ENCODE data around the gene PGC. TPM values are rescaled to one million over a fixed set of nuclear protein-coding genes. Genes with fewer than 3 reads are reported as not detected.
A peak's percentile ranks its signal among the peaks of the same experiment; 100 is the strongest.

Gene PGC
- total RNA-seq, 2 donors from 2014 or later, result not detected

DNA sequence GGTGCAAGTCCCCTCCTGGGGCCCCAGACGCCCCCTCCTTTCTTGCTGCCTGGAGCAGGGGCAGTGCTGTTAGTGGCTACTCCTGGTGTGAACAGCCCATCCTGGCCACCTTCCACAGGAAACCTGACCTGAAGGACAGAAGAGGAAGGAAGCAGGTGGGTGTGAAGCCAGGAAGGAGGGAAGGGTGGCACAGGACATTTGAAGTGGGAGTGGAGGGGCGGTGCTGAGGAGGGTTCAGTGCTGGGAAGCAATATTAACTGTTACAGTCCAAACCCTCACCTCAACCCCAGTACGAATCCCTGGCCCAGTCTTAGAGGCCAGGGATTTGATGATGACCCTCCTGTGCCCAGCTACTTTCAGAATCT lies 34.2 kb upstream of the PGC start:
- Mint-ChIP-seq H3K36me3 (no peaks in the 10 kb centered on the region), H3K4me3 (peak overlapping the region; percentile 58), H3K27me3 (no peaks in the 10 kb centered on the region), H3K27ac (peak overlapping the region in 1 of 2 donors; percentile 37), H3K4me1 (ENCODE audit: low read depth in 2 of 2) (peaks cover 7 to 14% of the 10 kb centered on the region in 2 donors), H3K9me3 (no peaks in the 10 kb centered on the region)
- ATAC-seq (no peak), DNase-seq (ENCODE audit: low spot score) (no peak)

DNA sequence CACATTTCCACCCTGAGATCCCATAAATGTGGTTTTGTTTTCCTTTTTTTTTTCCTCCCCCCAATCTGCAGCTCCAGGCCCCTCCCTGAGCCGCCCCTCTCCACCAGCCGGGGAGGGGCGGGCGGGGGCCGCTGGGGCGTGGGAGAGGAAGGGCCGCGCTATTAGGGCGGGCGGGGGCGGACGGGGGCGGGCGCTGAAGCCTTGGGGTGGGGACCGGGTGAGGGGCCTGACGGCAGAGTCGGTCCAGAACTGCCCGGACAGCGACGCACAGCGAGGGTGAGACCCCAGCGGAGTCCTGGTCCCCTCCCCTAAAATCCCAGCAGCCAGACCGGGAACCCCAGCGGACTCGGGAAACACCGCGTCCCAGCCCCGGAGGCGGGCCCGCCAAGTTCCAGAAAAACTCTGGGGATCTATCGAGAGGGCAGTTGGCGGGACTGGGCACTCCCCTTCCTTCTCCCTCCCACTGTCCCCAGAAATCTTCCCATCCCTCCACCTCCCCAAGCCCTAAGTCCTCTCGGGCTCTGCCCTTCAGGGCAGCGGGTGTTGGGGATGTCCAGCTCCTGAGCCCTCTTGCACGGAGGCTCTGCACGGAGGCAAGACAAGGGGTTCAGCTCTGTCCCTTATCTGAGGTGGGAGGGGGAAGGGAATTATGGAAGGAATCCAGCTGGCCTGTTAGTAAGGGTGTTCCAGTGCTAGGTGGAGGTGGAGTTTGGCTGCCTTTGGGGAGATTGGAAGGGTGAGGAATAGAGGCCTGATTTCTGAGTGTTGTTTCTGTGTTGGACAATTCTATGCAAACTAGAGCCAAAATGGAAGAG lies 33.6 kb upstream of the PGC start, which contains the start of gene PRICKLE4:
Gene PRICKLE4 (plus strand): TSS at position 232 of the 815 bp plus-strand sequence. CDS start 2,692 bp downstream, outside the sequence.
- Mint-ChIP-seq H3K27me3 (no peaks in the 10 kb centered on the region), H3K9me3 (no peaks in the 10 kb centered on the region), H3K4me3 (peak within 1 kb of the TSS; percentile 83), H3K27ac (peak within 1 kb of the TSS in 1 of 2 donors; percentile 88), H3K4me1 (ENCODE audit: low read depth in 2 of 2) (peaks cover 7 to 14% of the 10 kb centered on the region in 2 donors), H3K36me3 (no peaks in the 10 kb centered on the region)
- ATAC-seq, result peak; percentile 0 to 29
- DNase-seq (ENCODE audit: low spot score), result no peak

DNA sequence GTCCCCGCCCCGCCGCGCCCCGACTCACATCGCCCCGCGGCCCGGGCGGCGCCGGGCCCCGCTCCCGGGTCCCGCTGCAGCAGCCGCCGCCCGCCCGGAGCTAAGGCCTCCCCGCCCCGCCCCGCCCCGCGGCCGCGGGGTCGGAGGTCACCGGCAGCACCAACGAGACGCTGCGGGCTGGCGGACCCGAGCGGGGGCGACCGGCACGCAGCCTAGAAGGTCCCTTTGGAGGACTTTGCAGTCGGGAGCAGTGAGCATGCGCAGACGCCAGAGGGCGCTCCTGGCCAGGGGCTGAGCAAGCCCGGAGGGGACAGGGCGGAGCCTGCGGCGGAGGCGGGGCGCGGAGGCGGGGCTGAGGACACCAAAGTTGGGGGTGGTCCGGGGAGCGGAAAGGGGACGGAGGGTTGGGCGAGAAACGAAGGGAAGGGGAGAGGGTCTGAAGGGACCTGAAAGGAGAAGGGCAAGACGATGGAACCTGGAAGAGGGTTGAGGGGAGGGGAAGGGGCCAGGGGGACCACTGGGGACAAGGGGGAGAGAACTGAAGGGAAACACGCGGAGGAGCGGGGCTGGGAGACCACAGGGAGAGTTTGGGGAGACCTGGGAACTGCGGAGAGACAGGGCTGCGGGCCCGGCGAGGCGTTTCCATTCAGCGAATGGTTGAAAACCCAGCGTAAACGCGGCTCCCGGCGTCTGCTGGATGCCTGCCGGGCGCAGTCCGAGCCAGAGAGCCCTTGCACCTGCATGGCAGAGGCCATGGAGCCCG lies 32.8 kb upstream of the PGC start, which contains the start of gene FRS3:
Gene FRS3 (minus strand): TSS at position 113 of the 763 bp plus-strand sequence. CDS start 2,913 bp downstream, outside the sequence.
- peak within 1 kb of the TSS; percentile 45 to 88 for H3K27ac Mint-ChIP-seq
- peak; percentile 98 to 99 for ATAC-seq
- peaks cover 7 to 14% of the 10 kb centered on the region in 2 donors for H3K4me1 Mint-ChIP-seq (ENCODE audit: low read depth in 2 of 2)
- H3K9me3 Mint-ChIP-seq, result no peaks in the 10 kb centered on the region
- H3K27me3 Mint-ChIP-seq, result no peaks in the 10 kb centered on the region
- H3K36me3 Mint-ChIP-seq, result no peaks in the 10 kb centered on the region
- DNase-seq (ENCODE audit: low spot score), result peak; percentile 99
- peak within 1 kb of the TSS; percentile 96 for H3K4me3 Mint-ChIP-seq

DNA sequence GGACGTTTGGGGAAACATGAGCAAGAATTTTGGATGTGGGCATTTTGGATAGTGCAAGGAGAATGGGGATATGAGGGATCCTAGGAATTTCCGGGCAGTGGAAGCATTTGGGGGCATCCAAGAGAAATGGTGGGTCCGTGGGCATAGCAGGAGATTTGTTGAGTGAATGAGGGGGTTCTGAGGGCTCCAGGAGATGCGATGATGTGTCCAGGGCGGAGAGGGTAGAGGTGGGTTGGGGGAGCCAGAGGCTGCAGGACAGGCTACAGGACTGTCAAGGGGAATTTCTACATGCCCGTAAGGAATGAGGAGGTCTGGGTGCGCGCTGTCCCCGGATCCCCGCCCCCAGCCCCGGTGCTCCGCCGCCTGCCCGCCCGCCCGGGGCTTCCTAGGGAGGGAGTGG lies 32.1 kb upstream of the PGC start:
- DNase-seq (ENCODE audit: low spot score) (no peak), ATAC-seq (no peak)
- no peaks in the 10 kb centered on the region for H3K9me3 Mint-ChIP-seq
- H3K36me3 Mint-ChIP-seq, result peaks cover 1% of the 10 kb centered on the region
- peak overlapping the region; percentile 45 to 88 for H3K27ac Mint-ChIP-seq
- peak overlapping the region; percentile 96 for H3K4me3 Mint-ChIP-seq
- H3K27me3 Mint-ChIP-seq, result no peaks in the 10 kb centered on the region
- peaks cover 7 to 14% of the 10 kb centered on the region in 2 donors for H3K4me1 Mint-ChIP-seq (ENCODE audit: low read depth in 2 of 2)

DNA sequence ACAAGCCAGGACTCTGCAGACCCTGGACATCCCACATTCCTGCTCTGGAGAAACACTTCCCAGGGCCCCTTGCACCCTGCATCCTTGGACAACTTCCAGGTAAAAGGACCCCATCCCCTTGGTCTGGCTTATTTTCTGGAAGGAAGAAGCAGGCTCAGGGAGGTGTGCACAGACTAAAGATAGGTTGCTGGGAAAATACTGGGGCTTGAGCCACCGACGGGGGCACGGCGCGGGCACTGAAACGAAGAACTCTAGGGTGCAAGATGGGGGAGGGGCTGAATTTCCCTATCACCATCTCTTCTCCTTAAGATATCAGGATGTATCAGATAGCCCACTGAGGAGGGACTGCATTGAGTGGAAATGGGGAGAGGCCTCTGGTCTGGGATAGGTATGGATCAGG lies 31.7 kb upstream of the PGC start:
- no peak for DNase-seq (ENCODE audit: low spot score)
- Mint-ChIP-seq H3K27ac (peak overlapping the region; percentile 45 to 88), H3K4me3 (peak overlapping the region; percentile 96), H3K27me3 (no peaks in the 10 kb centered on the region), H3K9me3 (no peaks in the 10 kb centered on the region), H3K4me1 (ENCODE audit: low read depth in 2 of 2) (peaks cover 7 to 14% of the 10 kb centered on the region in 2 donors), H3K36me3 (peaks cover 4% of the 10 kb centered on the region)
- ATAC-seq, result no peak

DNA sequence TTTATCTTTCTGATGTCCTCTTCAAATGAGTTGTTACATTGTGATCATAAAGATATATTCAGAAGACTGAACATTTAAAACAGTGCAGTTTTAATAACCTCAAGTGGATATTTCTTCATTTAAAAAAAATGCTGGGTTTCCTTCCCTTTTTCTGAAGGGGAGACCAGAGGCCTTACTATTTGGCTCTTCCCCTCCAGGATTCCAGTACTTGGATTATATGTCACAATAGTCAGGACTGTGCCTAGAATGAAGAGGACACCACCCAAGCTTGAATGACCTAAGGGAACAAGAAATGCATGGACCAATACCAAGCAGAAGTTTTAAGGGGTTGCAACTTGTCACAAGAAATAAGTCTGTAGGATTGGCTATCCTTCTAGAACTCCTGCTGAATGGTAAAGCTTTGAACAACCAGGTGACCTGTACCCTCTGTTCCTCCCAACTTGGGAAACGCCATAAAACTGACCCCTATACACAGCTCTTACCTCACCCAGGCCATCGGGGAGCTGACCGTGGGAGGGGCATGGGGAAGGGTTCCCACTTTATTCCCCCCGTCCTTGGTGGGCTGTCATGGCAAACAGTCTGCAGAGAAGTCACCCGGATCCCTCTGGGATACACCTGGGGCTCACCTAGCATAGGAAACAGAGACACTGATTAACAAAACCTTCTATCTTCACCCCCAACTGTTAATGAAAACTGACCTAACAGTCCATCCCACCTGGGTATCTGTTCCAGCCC lies 30.5 kb upstream of the PGC start:
- Mint-ChIP-seq H3K27me3 (no peaks in the 10 kb centered on the region), H3K4me1 (ENCODE audit: low read depth in 2 of 2) (peaks cover 7 to 14% of the 10 kb centered on the region in 2 donors), H3K9me3 (no peaks in the 10 kb centered on the region), H3K27ac (no peak overlapping the region), H3K4me3 (peak overlapping the region; percentile 96), H3K36me3 (peaks cover 4% of the 10 kb centered on the region)
- DNase-seq (ENCODE audit: low spot score) (no peak), ATAC-seq (no peak)

DNA sequence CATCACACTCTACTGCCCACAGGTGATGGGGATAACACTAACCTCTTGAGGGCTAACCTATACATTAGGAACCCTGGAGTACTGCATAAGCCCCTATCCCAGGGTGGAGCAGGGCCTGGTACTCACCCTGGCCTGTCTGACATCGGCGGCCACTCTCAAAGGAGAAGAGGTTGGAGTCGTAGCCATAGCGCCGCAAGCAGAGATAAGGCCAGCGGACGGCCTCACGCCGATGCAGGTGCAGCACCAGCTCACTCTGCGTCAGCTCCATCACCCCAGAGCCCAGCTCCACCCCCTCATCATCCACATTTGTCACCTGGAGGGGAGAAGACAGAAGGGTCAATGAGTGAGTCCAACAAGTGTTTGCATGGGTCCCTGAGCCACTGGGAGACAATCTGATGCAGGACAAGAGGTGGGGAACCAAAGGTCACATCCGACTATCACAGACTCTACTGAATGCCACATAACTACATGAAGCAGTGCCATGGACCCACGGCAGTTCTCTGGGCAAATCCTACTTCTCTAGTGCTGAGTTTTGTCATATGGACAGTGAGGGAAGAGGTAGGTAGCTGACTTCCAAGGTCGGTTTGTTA lies 28.2 kb upstream of the PGC start:
- H3K36me3 Mint-ChIP-seq, result peaks cover 4% of the 10 kb centered on the region
- H3K9me3 Mint-ChIP-seq, result no peaks in the 10 kb centered on the region
- ATAC-seq (no peak), DNase-seq (ENCODE audit: low spot score) (no peak)
- no peak overlapping the region for H3K4me3 Mint-ChIP-seq
- no peak overlapping the region for H3K27ac Mint-ChIP-seq
- peaks cover 7 to 9% of the 10 kb centered on the region in 2 donors for H3K4me1 Mint-ChIP-seq (ENCODE audit: low read depth in 2 of 2)
- H3K27me3 Mint-ChIP-seq, result no peaks in the 10 kb centered on the region

DNA sequence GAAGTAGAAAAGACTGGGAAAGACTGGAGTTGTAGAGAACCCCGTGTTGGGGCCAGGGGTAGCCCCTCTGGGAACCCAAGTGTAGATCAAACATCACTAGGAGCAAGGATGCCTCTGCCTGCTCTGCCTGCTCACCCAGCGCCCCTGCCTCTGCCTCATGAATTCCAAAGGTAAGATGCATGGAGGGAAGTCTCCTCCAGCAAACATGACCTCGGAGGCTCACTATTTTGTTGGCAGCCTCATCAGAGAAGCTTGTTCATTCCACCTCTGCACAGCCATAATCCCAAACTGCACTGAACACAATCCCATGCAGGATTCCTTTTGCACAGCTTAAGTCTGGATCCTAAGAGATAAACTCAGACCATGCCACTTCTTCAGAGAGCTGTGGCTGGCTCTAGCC lies 27.6 kb upstream of the PGC start:
- no peak overlapping the region for H3K27ac Mint-ChIP-seq
- ATAC-seq (no peak), DNase-seq (ENCODE audit: low spot score) (no peak)
- peaks cover 7% of the 10 kb centered on the region in 2 donors for H3K4me1 Mint-ChIP-seq (ENCODE audit: low read depth in 2 of 2)
- no peak overlapping the region for H3K4me3 Mint-ChIP-seq
- no peaks in the 10 kb centered on the region for H3K27me3 Mint-ChIP-seq
- no peaks in the 10 kb centered on the region for H3K9me3 Mint-ChIP-seq
- H3K36me3 Mint-ChIP-seq, result peaks cover 4% of the 10 kb centered on the region

DNA sequence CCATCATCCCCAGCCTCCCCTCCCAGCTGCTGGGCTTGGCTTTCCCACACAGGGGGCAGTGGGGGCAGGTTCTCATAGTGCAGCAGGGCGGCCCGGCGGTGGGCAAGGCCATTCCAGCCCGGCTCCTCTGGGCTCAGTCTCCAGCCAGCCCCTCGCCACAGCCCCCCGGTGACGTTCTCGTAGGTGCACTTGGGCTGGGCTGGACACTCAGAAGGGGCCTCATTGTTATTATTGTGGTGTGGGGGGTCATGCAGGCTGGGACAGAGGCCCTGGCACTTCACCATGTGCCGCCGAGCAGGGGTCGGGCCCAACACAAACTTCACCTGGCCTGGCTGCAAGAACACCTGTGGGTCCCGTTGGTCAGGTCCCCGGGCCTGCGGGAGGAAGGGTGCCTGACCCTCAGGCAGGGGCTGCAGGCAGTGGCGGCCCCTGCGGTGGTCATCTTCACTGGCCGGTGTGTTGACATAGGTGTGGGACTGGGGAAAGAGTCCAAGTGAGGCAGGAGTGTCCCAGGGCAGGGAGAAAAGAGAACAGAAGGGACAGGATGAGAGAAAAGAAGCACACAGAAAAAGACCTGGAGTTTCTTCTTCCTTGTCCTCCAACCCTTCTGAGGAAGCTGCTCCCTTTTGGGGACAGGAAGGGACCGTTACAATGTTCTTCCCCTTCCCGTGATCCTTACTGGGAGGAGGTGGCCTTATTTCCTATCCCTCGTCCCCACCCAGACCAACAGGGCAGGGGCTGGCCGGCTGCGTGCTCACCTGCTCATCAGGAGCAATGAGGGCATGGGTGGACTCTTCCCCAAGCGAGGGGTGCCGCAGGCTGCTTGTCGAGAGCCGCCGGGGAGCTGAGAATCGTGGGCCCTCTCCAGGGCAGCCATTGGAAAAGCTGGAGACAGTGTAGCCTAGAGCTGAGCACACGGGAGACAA lies 24.1 kb upstream of the PGC start:
- no peak overlapping the region for H3K4me3 Mint-ChIP-seq
- H3K36me3 Mint-ChIP-seq, result peaks cover 4% of the 10 kb centered on the region
- H3K27ac Mint-ChIP-seq, result no peak overlapping the region
- H3K9me3 Mint-ChIP-seq, result no peaks in the 10 kb centered on the region
- H3K4me1 Mint-ChIP-seq (ENCODE audit: low read depth in 2 of 2), result peaks cover 0 to 8% of the 10 kb centered on the region in 2 donors
- DNase-seq (ENCODE audit: low spot score), result no peak
- no peak for ATAC-seq
- H3K27me3 Mint-ChIP-seq, result no peaks in the 10 kb centered on the region

DNA sequence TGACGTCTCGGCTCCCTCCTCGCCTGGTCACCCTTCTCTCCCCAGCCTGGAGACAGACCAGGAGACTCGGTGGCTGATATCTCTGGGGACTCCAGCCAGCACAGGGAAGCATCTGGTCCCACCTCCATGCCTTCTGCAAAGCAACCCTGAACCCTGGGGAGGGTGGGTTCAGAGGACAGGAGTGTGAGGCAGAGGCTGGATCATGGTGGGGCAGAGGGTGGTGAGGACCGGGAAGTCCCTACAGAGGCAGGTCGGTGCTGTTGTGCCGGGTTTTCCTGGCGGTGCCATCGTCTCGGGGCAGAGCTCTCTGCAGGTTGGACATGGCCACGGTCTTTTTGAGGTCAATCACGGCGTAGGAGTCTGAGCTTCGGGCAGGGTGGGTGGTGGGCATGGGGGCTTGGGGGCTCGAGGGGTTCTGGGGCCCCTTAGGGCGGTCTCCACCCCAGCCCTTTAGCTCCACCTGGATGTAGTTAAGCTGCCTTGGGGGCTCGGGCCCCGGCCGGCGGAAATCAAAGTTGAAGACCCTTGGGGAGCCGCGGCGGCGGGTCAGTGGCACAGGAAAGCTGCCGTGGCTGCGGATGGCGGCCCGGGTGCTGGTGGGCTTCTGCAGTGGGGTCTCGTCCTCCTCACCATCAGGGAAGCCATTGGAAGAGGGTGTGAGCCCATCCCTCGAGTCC lies 23.3 kb upstream of the PGC start:
- Mint-ChIP-seq H3K36me3 (peaks cover 4% of the 10 kb centered on the region), H3K27me3 (no peaks in the 10 kb centered on the region), H3K4me3 (no peak overlapping the region), H3K27ac (no peak overlapping the region), H3K4me1 (ENCODE audit: low read depth in 2 of 2) (peaks cover 0 to 8% of the 10 kb centered on the region in 2 donors), H3K9me3 (no peaks in the 10 kb centered on the region)
- ATAC-seq (no peak), DNase-seq (ENCODE audit: low spot score) (no peak)

DNA sequence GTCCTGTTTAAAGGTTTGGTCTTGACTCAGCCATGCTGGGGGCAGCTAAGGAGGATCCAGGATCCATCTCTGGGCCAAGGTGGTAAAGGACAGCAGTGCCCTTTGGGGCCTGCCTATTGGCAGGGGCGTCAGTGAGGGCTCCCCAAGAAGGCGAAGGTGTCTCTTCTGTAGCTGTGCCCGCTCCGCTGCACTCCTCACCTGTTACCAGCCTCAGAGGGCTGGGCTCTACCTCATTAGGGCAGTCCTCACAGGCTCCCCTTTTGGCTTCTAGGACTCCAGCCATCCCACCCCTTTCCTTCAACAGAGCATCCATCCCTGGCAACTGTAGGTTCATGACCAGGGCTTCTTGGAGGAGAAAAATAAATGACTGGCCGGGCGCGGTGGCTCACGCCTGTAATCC lies 22.2 kb upstream of the PGC start:
- DNase-seq (ENCODE audit: low spot score) (no peak), ATAC-seq (no peak)
- H3K9me3 Mint-ChIP-seq, result no peaks in the 10 kb centered on the region
- H3K4me1 Mint-ChIP-seq (ENCODE audit: low read depth in 2 of 2), result peaks cover 0 to 8% of the 10 kb centered on the region in 2 donors
- H3K27ac Mint-ChIP-seq, result no peak overlapping the region
- no peak overlapping the region for H3K4me3 Mint-ChIP-seq
- no peaks in the 10 kb centered on the region for H3K27me3 Mint-ChIP-seq
- peaks cover 3% of the 10 kb centered on the region for H3K36me3 Mint-ChIP-seq

Data from natural killer cell treated with Interleukin-12 subunit alpha and Interleukin-12 subunit beta and Interleukin-15 and Interleukin-18, amount 100 ng/mL, for 72 hours (primary cell).